H1 (cell line): ENCODE results near the gene ATP5F1A. TPM values are rescaled to one million over a fixed set of nuclear protein-coding genes. Genes with fewer than 3 reads are reported as not detected.

Experiments used
- CTCF ChIA-PET: fragments of 300-600 bp; sonication (Branson Sonifier 250); formaldehyde crosslinking; loops from one replicate; lab custom pipeline; 2021; ENCODE audit not compliant: partially characterized antibody; lab: Charles Lee
- POLR2A ChIA-PET: fragments of 300-600 bp; sonication (Branson Sonifier 250); formaldehyde crosslinking; loops from one replicate; lab custom pipeline; 2021; ENCODE audit warnings: inconsistent platforms; ENCODE audit not compliant: partially characterized antibody; lab: Charles Lee
- DNase-seq, 2 experiments: peaks; one replicate each; pipeline versions ENCODE4 v3.0.0 to v3.0.0-alpha.2; 2010 to 2022; ENCODE audit warnings: low spot score in 2 of 2, low read depth in 1 of 2, mixed read lengths in 1 of 2
- FAIRE-seq: peaks from 2 replicates; lab custom pipeline; 2011; peaks lifted over from hg19 to GRCh38; lab: Jason Lieb, UNC
- H2AFZ ChIP-seq: 2 replicates; pipeline ENCODE4 v1.8.1; 2012; ENCODE audit warnings: low read length, inconsistent platforms
- H2AK5ac ChIP-seq: 2 replicates; pipeline ENCODE4 v1.6.1; 2013; ENCODE audit warnings: low read depth, low read length
- H2BK120ac ChIP-seq: replicated peaks from 2 replicates; pipeline ENCODE3; 2013; ENCODE audit warnings: low read depth, low read length, inconsistent platforms
- H2BK12ac ChIP-seq: 2 replicates; pipeline ENCODE4 v1.6.1; 2013; ENCODE audit warnings: low read depth, low read length
- H2BK15ac ChIP-seq: 2 replicates; pipeline ENCODE4 v1.6.1; 2013; ENCODE audit warnings: low read length
- H2BK20ac ChIP-seq: 2 replicates; pipeline ENCODE4 v1.6.1; 2013; ENCODE audit warnings: low read length
- H2BK5ac ChIP-seq: 2 replicates; pipeline ENCODE4 v1.6.1; 2013; ENCODE audit warnings: low read depth, low read length
- H3K14ac ChIP-seq: 2 replicates; pipeline ENCODE4 v1.6.1; 2013; ENCODE audit warnings: inconsistent platforms; ENCODE audit not compliant: insufficient read length
- H3K18ac ChIP-seq: 2 replicates; pipeline ENCODE4 v1.6.1; 2013; ENCODE audit warnings: low read length; ENCODE audit errors: extremely low read depth
- H3K23ac ChIP-seq: 2 replicates; pipeline ENCODE4 v1.6.1; 2013; ENCODE audit warnings: inconsistent platforms; ENCODE audit not compliant: insufficient read length
- H3K23me2 ChIP-seq: 2 replicates; pipeline ENCODE4 v1.6.1; 2013; ENCODE audit warnings: low read depth, low read length
- H3K27ac ChIP-seq: 2 replicates; pipeline ENCODE4 v1.6.1; 2011; ENCODE audit warnings: low read depth, low read length, inconsistent platforms
- H3K27me3 ChIP-seq, 4 experiments: replicated peaks in 1 of 4; 1 replicate in 1 of 4; 2 replicates in 3 of 4; pipeline versions ENCODE4 v1.6.1 to v1.8.1; 2011 to 2013; ENCODE audit warnings: low read length in 3 of 4, mild to moderate bottlenecking in 3 of 4, inconsistent platforms in 2 of 4, mixed read lengths in 2 of 4, moderate library complexity in 1 of 4; ENCODE audit not compliant: control insufficient read depth in 3 of 4, insufficient read depth in 3 of 4; ENCODE audit errors: extremely low read depth in 1 of 4
- H3K36me3 ChIP-seq, 4 experiments: 2 replicates each; pipeline versions ENCODE4 v1.6.1 to v1.8.1; 2011 to 2013; ENCODE audit warnings: mild to moderate bottlenecking in 4 of 4, low read length in 3 of 4, moderate library complexity in 2 of 4, control low read depth in 1 of 4, inconsistent platforms in 1 of 4; ENCODE audit not compliant: insufficient read depth in 4 of 4, control insufficient read depth in 2 of 4
- H3K4ac ChIP-seq: replicated peaks from 2 replicates; pipeline ENCODE3; 2013; ENCODE audit warnings: low read length, low read depth, mixed read lengths, inconsistent platforms; ENCODE audit not compliant: insufficient read length
- H3K4me1 ChIP-seq, 4 experiments: replicated peaks in 1 of 4; 1 replicate in 1 of 4; 2 replicates in 3 of 4; pipeline versions ENCODE4 v1.6.1 to v1.8.1; 2011 to 2013; ENCODE audit warnings: low read length in 3 of 4, inconsistent platforms in 2 of 4, mixed read lengths in 1 of 4; ENCODE audit not compliant: insufficient read depth in 4 of 4, control insufficient read depth in 3 of 4
- H3K4me2 ChIP-seq, 2 experiments: 2 replicates each; pipeline versions ENCODE4 v1.6.1 to v1.8.1; 2011 to 2013; ENCODE audit warnings: low read depth in 2 of 2, low read length in 2 of 2, control low read depth in 1 of 2, inconsistent platforms in 1 of 2, mild to moderate bottlenecking in 1 of 2; ENCODE audit not compliant: insufficient read depth in 1 of 2
- H3K4me3 ChIP-seq, 4 experiments: fragments of 200-600, 300-600 bp in 1 of 4; sonication (generic), shearing (Covaris generic), sonication (Bioruptor Twin) in 1 of 4; 2 replicates each; pipeline versions ENCODE4 v1.5.1 to v1.8.1; 2011 to 2016; ENCODE audit warnings: low read length in 4 of 4, low read depth in 3 of 4, control low read depth in 2 of 4, inconsistent platforms in 2 of 4, mild to moderate bottlenecking in 2 of 4, mixed read lengths in 1 of 4, moderate library complexity in 1 of 4; ENCODE audit not compliant: insufficient read depth in 2 of 4; ENCODE audit errors: extremely low read depth in 1 of 4
- H3K56ac ChIP-seq: replicated peaks from 2 replicates; pipeline ENCODE3; 2013; ENCODE audit warnings: low read depth, mild to moderate bottlenecking, mixed read lengths, low read length, inconsistent platforms; ENCODE audit not compliant: insufficient read length
- H3K79me1 ChIP-seq: 2 replicates; pipeline ENCODE4 v1.6.1; 2013; ENCODE audit warnings: low read depth, low read length, control low read depth
- H3K79me2 ChIP-seq, 2 experiments: 2 replicates each; pipeline versions ENCODE4 v1.6.1 to v1.8.1; 2012 to 2013; ENCODE audit warnings: low read length in 2 of 2, mild to moderate bottlenecking in 2 of 2, inconsistent platforms in 1 of 2; ENCODE audit not compliant: insufficient read depth in 2 of 2, control insufficient read depth in 1 of 2
- H3K9ac ChIP-seq, 4 experiments: replicated peaks in 1 of 4; 1 replicate in 1 of 4; 2 replicates in 3 of 4; pipeline versions ENCODE4 v1.6.1 to v1.8.1; 2011 to 2013; ENCODE audit warnings: low read depth in 3 of 4, low read length in 3 of 4, control low read depth in 2 of 4, mild to moderate bottlenecking in 2 of 4, moderate library complexity in 2 of 4, inconsistent platforms in 1 of 4; ENCODE audit errors: extremely low read depth in 1 of 4
- H3K9me3 ChIP-seq, 2 experiments: 2 replicates each; pipeline versions ENCODE4 v1.6.1 to v1.8.1; 2012 to 2013; ENCODE audit warnings: mild to moderate bottlenecking in 2 of 2, moderate library complexity in 2 of 2, control low read depth in 1 of 2, inconsistent platforms in 1 of 2, low read depth in 1 of 2, low read length in 1 of 2, mixed read lengths in 1 of 2; ENCODE audit not compliant: insufficient read depth in 2 of 2
- H4K20me1 ChIP-seq, 2 experiments: replicated peaks in 1 of 2; 2 replicates each; pipeline versions ENCODE3 to v1.8.1; 2011 to 2013; ENCODE audit warnings: inconsistent platforms in 2 of 2, low read length in 2 of 2, mild to moderate bottlenecking in 1 of 2; ENCODE audit not compliant: insufficient read depth in 2 of 2, control insufficient read depth in 1 of 2
- H4K5ac ChIP-seq: 2 replicates; pipeline ENCODE4 v1.6.1; 2013; ENCODE audit warnings: low read length, low read depth, mixed read lengths, inconsistent platforms; ENCODE audit not compliant: insufficient read length
- H4K8ac ChIP-seq: 2 replicates; pipeline ENCODE4 v1.8.0; 2013; ENCODE audit warnings: mild to moderate bottlenecking, moderate library complexity, low read length, inconsistent platforms; ENCODE audit not compliant: insufficient read depth; ENCODE audit errors: extremely low read depth
- H4K91ac ChIP-seq: replicated peaks from 2 replicates; pipeline ENCODE3; 2013; ENCODE audit warnings: low read length, mixed read lengths, inconsistent platforms; ENCODE audit not compliant: insufficient read length
- RBBP5 ChIP-seq: IDR thresholded peaks from 2 replicates; pipeline ENCODE4 v1.7.1; 2012; ENCODE audit warnings: low read depth, mild to moderate bottlenecking, inconsistent platforms, low read length, moderate library complexity, borderline replicate concordance
- SIRT6 ChIP-seq: IDR thresholded peaks from one replicate; pipeline ENCODE4 v1.7.1; 2012; ENCODE audit warnings: low read length, inconsistent platforms
- WGBS, 2 experiments: shearing (Covaris generic) in 1 of 2; methylation state at CpG; one replicate each; pipeline versions ENCODE4 v1.1.6 to v1.1.7; 2013 to 2015; ENCODE audit warnings: low lambda C conversion rate in 2 of 2, mixed read lengths in 2 of 2, inconsistent platforms in 1 of 2, low coverage in 1 of 2, missing lambda C conversion rate in 1 of 2; ENCODE audit not compliant: insufficient replicate concordance in 2 of 2, insufficient coverage in 1 of 2, insufficient read length in 1 of 2; ENCODE audit errors: extremely low coverage in 1 of 2, missing lambda C conversion rate in 1 of 2; 5-methylcytosine and 5-hydroxymethylcytosine counted together
- polyA plus RNA-seq, 7 experiments: library from polyadenylated mRNA; depleted of rRNA in 3 of 7; stranded (reverse) in 5 of 7; unstranded in 2 of 7; fragments of >200 nt in 5 of 7; fragments of 200-250 nt in 2 of 7; gene quantifications; 1 replicate in 5 of 7; 2 replicates in 1 of 7; 4 replicates in 1 of 7; pipeline versions ENCODE4 v1.2.1 to v1.2.3, GENCODE V29; 2011 to 2013; ENCODE audit warnings: missing spikeins in 2 of 7, mixed read lengths in 2 of 7
- total RNA-seq: library from RNA; stranded (reverse); fragmentation: NEBNext Ultra II Directional; extraction: Animal tissue kit (Norgen Biotek cat#: 25700); gene quantifications from 2 replicates; pipeline ENCODE4 v1.2.1, GENCODE V29; 2021

Gene ATP5F1A
- total and polyA plus RNA-seq, 2 of the 8 experiments (the other 6 are each of a cell fraction or from before 2014, with no cell fraction given), result 685 to 970 TPM

DNA sequence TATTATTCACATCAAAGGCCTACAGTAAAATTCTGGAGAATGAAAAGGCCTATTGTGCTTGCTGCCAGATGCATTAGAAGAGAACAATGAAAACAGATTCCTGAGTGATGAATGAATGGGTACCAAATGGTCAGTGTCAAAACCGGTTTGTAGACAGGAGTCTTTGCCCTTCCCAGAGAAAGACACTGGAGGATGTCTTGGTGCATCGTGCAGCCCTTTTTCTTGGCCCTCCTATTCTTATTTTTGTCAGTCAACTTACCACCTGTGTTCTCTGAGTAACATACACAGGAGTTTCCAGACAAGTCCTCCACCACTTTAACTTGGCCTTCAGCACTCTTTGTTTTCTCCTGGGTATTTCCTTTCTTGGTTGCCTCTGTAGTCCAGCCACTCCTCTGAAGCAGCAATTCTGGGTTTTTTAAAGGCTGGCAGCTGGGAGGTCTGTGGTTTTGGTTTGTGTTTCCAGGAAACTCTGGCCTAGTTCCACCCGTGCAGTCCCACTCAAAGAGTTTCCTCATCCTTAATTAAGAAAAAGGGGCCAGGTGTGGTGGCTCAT is 55.4 kb downstream of the ATP5F1A start:
- TF ChIP-seq SIRT6, result no peak
- no peak for TF ChIP-seq RBBP5
- TF ChIP-seq, all 59 proteins: peak for 0
- no peak overlapping the region for H3K4ac ChIP-seq
- no peak overlapping the region for H4K5ac ChIP-seq
- DNase-seq (no peak), FAIRE-seq (no peak)
- no peaks in the 10 kb centered on the region for H3K79me1 ChIP-seq
- no peak overlapping the region for H3K9ac ChIP-seq
- H3K18ac ChIP-seq, result no peak overlapping the region
- no peaks in the 10 kb centered on the region for H4K20me1 ChIP-seq
- H3K36me3 ChIP-seq, result no peaks in the 10 kb centered on the region
- no peak overlapping the region for H2BK5ac ChIP-seq
- H4K91ac ChIP-seq, result no peak overlapping the region
- H3K79me2 ChIP-seq, result no peaks in the 10 kb centered on the region
- H3K4me2 ChIP-seq, result 0 out of 4 replicates have a peak overlapping the region, but pooled peaks of 1 of the 2 experiments have one; percentile 24
- no peak overlapping the region for H2BK15ac ChIP-seq
- WGBS, 2 experiments, result 73% methylated on average over 3 of the region's 3 CpGs; no CpG with 5 or more reads in 1 of the 2 experiments
- no peak overlapping the region for H3K4me3 ChIP-seq
- no peaks in the 10 kb centered on the region for H3K23me2 ChIP-seq
- no peaks in the 10 kb centered on the region for H3K27me3 ChIP-seq
- ChIA-PET CTCF (interaction anchor here (0.7 to 2.3 kb wide), 4 partner anchors 9 to 378 kb away, joined by 3 to 6 read pairs (median 4); no protein-coding TSS in a partner anchor), POLR2A (interaction anchor here (1.0 kb wide), 1 partner anchor 88 kb away, joined by 3 read pairs; no protein-coding TSS in a partner anchor)
- no peak overlapping the region for H2BK120ac ChIP-seq
- peak overlapping the region; percentile 42; the same call in 1 of the 2 replicates for H2BK12ac ChIP-seq
- no peak overlapping the region for H3K56ac ChIP-seq
- no peak overlapping the region for H4K8ac ChIP-seq
- H3K14ac ChIP-seq, result no peak overlapping the region
- H3K4me1 ChIP-seq, result peaks cover 0 to 8% (median 2%) of the 10 kb centered on the region in 4 experiments; a peak in 2 of 7 replicates
- no peak overlapping the region for H3K27ac ChIP-seq
- no peak overlapping the region for H2BK20ac ChIP-seq
- no peak overlapping the region for H2AFZ ChIP-seq
- H3K23ac ChIP-seq, result no peak overlapping the region
- no peak overlapping the region for H2AK5ac ChIP-seq
- H3K9me3 ChIP-seq, result no peaks in the 10 kb centered on the region
